Uterus (tissue), 2 donors: ENCODE results near the gene KATNA1.

Experiments
- POLR2A ChIP-seq, 2 donors: fragments of 450-650 bp; IDR thresholded peaks; one replicate each; pipeline ENCODE4 v1.6.1; 2016; ENCODE audit warnings: antibody characterized with exemption in 2 of 2, mild to moderate bottlenecking in 1 of 2, moderate library complexity in 1 of 2
- TF ChIP-seq, protein P1 (sequence below), 4 experiments: fragments of 200-600 bp in 2 of 4; fragments of 450-650 bp in 2 of 4; sonication (generic) in 2 of 4; IDR thresholded peaks; one replicate each; pipeline ENCODE4 v1.5.1; 2016 to 2019; ENCODE audit warnings: antibody characterized with exemption in 4 of 4, mild to moderate bottlenecking in 2 of 4, moderate library complexity in 1 of 4

GRCh38 chr6:149634315-149634714, 14.2 kb downstream of the KATNA1 start:
- TF ChIP-seq, protein P1, sequence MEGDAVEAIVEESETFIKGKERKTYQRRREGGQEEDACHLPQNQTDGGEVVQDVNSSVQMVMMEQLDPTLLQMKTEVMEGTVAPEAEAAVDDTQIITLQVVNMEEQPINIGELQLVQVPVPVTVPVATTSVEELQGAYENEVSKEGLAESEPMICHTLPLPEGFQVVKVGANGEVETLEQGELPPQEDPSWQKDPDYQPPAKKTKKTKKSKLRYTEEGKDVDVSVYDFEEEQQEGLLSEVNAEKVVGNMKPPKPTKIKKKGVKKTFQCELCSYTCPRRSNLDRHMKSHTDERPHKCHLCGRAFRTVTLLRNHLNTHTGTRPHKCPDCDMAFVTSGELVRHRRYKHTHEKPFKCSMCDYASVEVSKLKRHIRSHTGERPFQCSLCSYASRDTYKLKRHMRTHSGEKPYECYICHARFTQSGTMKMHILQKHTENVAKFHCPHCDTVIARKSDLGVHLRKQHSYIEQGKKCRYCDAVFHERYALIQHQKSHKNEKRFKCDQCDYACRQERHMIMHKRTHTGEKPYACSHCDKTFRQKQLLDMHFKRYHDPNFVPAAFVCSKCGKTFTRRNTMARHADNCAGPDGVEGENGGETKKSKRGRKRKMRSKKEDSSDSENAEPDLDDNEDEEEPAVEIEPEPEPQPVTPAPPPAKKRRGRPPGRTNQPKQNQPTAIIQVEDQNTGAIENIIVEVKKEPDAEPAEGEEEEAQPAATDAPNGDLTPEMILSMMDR (IDR thresholded peaks at IDR 0.05), result no peak
- no peak for TF ChIP-seq POLR2A (IDR thresholded peaks at IDR 0.05)
